Caco-2 (cell line): ENCODE measurements around the gene PRR15L. TPM values are rescaled to one million over a fixed set of nuclear protein-coding genes. Genes with fewer than 3 reads are reported as not detected.

Experiments used
- BruUV-seq: library from RNA; stranded (reverse); fragments of 400-500 nt; replicated peaks from 2 replicates; lab custom pipeline; 2021; lab: Mats Ljungman, UMichigan
- CTCF ChIA-PET: fragments of 300-600 bp; sonication (Branson Sonifier 250); formaldehyde crosslinking; loops from one replicate; lab custom pipeline; 2022; ENCODE audit warnings: antibody characterized with exemption; lab: Charles Lee
- POLR2A ChIA-PET: fragments of 300-600 bp; sonication (Branson Sonifier 250); formaldehyde crosslinking; loops from one replicate; lab custom pipeline; 2022; ENCODE audit warnings: antibody characterized with exemption; lab: Charles Lee
- DNase-seq, 2 experiments: peaks; one replicate each; pipeline versions ENCODE4 v3.0.0 to v3.0.0-alpha.2; 2020 to 2022
- H3K27me3 ChIP-seq: replicated peaks from 2 replicates; pipeline ENCODE4 v1.6.0; 2011; ENCODE audit warnings: low read length; ENCODE audit not compliant: control insufficient read depth, insufficient read depth
- H3K36me3 ChIP-seq: 2 replicates; pipeline ENCODE4 v1.5.1; 2011; ENCODE audit warnings: low read length; ENCODE audit not compliant: control insufficient read depth, insufficient read depth
- H3K4me1 ChIP-seq: fragments of 250-450 bp; sonication (Bioruptor Pico); 2 replicates; pipeline ENCODE4 v1.5.1; 2020; ENCODE audit warnings: mild to moderate bottlenecking
- H3K4me3 ChIP-seq: 2 replicates; pipeline ENCODE4 v1.5.1; 2011; ENCODE audit warnings: low read depth, mild to moderate bottlenecking, control low read depth, low read length
- H3K9me3 ChIP-seq: fragments of 250-450 bp; sonication (Bioruptor Pico); 2 replicates; pipeline ENCODE4 v1.5.1; 2020; ENCODE audit warnings: mild to moderate bottlenecking, moderate library complexity
- H3K27ac Mint-ChIP-seq: one replicate; pipeline ENCODE4 v1.8.0; 2022; ENCODE audit warnings: mixed read lengths; ENCODE audit not compliant: unreplicated experiment
- H3K27me3 Mint-ChIP-seq: one replicate; pipeline ENCODE4 v1.8.0; 2022; ENCODE audit warnings: mixed read lengths; ENCODE audit not compliant: insufficient read depth, unreplicated experiment
- H3K36me3 Mint-ChIP-seq: one replicate; pipeline ENCODE4 v1.8.0; 2022; ENCODE audit warnings: mild to moderate bottlenecking, mixed read lengths; ENCODE audit not compliant: insufficient read depth, unreplicated experiment
- H3K4me1 Mint-ChIP-seq: one replicate; pipeline ENCODE4 v1.8.0; 2022; ENCODE audit warnings: low read depth, mixed read lengths; ENCODE audit not compliant: unreplicated experiment
- H3K4me3 Mint-ChIP-seq: one replicate; pipeline ENCODE4 v1.8.0; 2022; ENCODE audit warnings: mild to moderate bottlenecking, moderate library complexity, mixed read lengths; ENCODE audit not compliant: unreplicated experiment
- H3K9me3 Mint-ChIP-seq: one replicate; pipeline ENCODE4 v1.8.0; 2022; ENCODE audit warnings: mixed read lengths; ENCODE audit not compliant: unreplicated experiment
- intact Hi-C: fragments of 100-400 bp; cut with micrococcal nuclease; formaldehyde crosslinking; loops from one replicate; pipeline ENCODE4 v1.10.0; 2022; ENCODE audit not compliant: unreplicated experiment
- total RNA-seq: library from RNA; stranded (reverse); gene quantifications from 2 replicates; pipeline ENCODE4 v1.2.3, GENCODE V29; 2022
- TF ChIP-seq, protein P1 (sequence below), 2 experiments: fragments of 200-600 bp in 1 of 2; IDR thresholded peaks; 1 replicate in 1 of 2; 2 replicates in 1 of 2; pipeline versions ENCODE4 v1.5.1 to v1.8.0; 2011 to 2022; ENCODE audit warnings: antibody characterized with exemption in 1 of 2, control low read depth in 1 of 2, inconsistent platforms in 1 of 2, low read depth in 1 of 2, low read length in 1 of 2, mild to moderate bottlenecking in 1 of 2, moderate library complexity in 1 of 2; ENCODE audit not compliant: insufficient read depth in 1 of 2, severe bottlenecking in 1 of 2, unreplicated experiment in 1 of 2

PRR15L gene
- total RNA-seq, 1 experiment from 2014 or later: 24.3 TPM

DNA sequence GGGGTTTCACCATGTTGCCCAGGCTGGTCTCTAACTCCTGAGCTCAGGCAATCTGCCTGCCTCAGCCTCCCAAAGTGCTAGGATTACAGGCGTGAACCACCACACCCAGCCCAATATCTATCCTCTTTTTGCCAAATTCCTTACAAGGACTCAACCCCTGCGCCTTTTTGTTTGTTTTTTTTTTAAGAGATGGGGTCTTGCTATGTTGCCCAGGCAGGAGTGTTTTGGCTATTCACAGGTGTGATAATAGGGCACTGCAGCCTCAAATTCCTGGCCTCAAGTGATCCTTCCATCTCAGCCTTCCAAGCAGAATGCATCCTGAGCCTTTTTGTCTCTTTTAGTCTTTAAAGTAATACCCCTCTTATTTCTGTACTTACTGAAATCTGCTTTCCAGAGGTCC, 44.6 kb downstream of the PRR15L start:
- no TSS peak for BruUV-seq
- Histone ChIP-seq H3K9me3 (no peaks in the 10 kb centered on the region), H3K4me1 (no peaks in the 10 kb centered on the region), H3K4me3 (no peak overlapping the region), H3K27me3 (no peaks in the 10 kb centered on the region), H3K36me3 (no peaks in the 10 kb centered on the region)
- no peaks in the 10 kb centered on the region for H3K4me1 Mint-ChIP-seq
- CTCF ChIA-PET: interaction anchor here (1.0 kb wide), 1 partner anchor 28 kb away, joined by 3 read pairs; the partner anchor contains the start of gene PNPO
- TF ChIP-seq, protein P1, sequence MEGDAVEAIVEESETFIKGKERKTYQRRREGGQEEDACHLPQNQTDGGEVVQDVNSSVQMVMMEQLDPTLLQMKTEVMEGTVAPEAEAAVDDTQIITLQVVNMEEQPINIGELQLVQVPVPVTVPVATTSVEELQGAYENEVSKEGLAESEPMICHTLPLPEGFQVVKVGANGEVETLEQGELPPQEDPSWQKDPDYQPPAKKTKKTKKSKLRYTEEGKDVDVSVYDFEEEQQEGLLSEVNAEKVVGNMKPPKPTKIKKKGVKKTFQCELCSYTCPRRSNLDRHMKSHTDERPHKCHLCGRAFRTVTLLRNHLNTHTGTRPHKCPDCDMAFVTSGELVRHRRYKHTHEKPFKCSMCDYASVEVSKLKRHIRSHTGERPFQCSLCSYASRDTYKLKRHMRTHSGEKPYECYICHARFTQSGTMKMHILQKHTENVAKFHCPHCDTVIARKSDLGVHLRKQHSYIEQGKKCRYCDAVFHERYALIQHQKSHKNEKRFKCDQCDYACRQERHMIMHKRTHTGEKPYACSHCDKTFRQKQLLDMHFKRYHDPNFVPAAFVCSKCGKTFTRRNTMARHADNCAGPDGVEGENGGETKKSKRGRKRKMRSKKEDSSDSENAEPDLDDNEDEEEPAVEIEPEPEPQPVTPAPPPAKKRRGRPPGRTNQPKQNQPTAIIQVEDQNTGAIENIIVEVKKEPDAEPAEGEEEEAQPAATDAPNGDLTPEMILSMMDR (IDR thresholded peaks at IDR 0.05; ENCODE audit: insufficient read depth in 1 of 2, low read depth in 1 of 2, low read length in 1 of 2, severe bottlenecking in 1 of 2, unreplicated experiment in 1 of 2): no peak
- no peaks in the 10 kb centered on the region for H3K9me3 Mint-ChIP-seq
- H3K36me3 Mint-ChIP-seq: peaks cover 17% of the 10 kb centered on the region
- DNase-seq: no peak
- no peaks in the 10 kb centered on the region for H3K27me3 Mint-ChIP-seq
- H3K27ac Mint-ChIP-seq: no peak overlapping the region
- POLR2A ChIA-PET: no interaction called here
- intact Hi-C loops: no loop called here
- H3K4me3 Mint-ChIP-seq: no peak overlapping the region

DNA sequence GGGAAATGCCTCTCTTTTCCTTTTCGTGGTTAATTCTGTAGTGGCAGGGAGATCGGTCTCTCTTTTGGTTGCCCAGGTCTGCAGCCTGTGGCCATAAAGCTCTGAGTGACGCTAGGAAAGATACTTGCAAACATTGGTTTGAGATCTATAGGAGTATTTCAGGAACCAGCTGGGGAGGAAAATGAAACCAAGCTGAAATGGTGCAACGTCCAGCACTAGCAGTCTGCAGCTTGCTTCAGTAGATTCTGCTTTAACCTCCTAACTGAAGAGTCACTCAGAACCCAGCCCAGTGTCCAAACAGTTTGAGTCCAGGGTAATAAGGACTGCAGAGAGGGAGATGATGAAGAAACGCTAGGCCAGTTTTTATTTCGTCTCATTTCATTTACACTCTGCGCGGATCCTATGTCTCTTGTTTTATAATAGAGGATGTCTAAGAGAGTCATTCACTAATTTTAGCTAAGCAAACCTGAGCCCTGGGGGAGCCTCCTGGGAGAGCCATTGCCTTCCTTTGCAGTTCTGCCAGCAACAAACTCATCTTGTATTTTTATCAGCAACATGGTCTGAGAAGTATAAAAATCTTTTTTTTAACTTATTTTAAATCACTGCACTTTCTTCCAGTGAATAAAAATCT, 49.6 kb downstream of the PRR15L start:
- H3K36me3 Mint-ChIP-seq: no peaks in the 10 kb centered on the region
- CTCF ChIA-PET: interaction anchor here (1.0 kb wide), 1 partner anchor 39 kb away, joined by 3 read pairs; no protein-coding TSS in a partner anchor
- H3K4me1 Mint-ChIP-seq: no peaks in the 10 kb centered on the region
- POLR2A ChIA-PET: interaction anchor here (0.6 to 1.0 kb wide), 2 partner anchors 13 to 34 kb away, joined by 3 to 5 read pairs; partner anchors contain the start of genes PNPO and SP2
- no peak overlapping the region for H3K27ac Mint-ChIP-seq
- Histone ChIP-seq H3K36me3 (0 out of 2 replicates have a peak, but pooled peaks cover 1% of the 10 kb centered on the region), H3K9me3 (no peaks in the 10 kb centered on the region), H3K4me1 (no peaks in the 10 kb centered on the region), H3K27me3 (no peaks in the 10 kb centered on the region), H3K4me3 (no peak overlapping the region)
- no peaks in the 10 kb centered on the region for H3K27me3 Mint-ChIP-seq
- H3K4me3 Mint-ChIP-seq: no peak overlapping the region
- no peak for DNase-seq
- BruUV-seq: no TSS peak
- H3K9me3 Mint-ChIP-seq: no peaks in the 10 kb centered on the region
- intact Hi-C loops: no loop called here
- TF ChIP-seq, protein P1 (IDR thresholded peaks at IDR 0.05; ENCODE audit: insufficient read depth in 1 of 2, low read depth in 1 of 2, low read length in 1 of 2, severe bottlenecking in 1 of 2, unreplicated experiment in 1 of 2): no peak

DNA sequence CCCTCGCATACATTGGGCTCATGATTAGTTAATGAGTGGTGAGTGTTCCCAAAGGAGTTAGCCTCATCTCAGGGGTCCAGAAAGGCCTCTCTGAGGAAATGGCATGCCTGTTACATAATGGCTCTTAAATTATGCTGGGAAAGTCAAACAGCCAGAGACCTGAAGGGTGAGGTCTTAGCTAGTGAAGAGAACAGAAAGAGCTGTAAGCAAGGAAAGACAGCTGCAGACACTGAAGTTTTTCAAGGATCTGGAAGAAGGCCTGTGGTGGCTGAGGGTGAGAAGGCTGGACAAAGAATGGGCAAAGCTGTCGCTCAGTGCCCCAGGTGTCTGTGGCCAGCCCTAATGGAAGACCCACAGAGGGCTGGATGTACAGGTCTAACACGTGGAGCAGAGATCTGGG, 51.2 kb downstream of the PRR15L start:
- CTCF ChIA-PET: no interaction called here
- BruUV-seq: no TSS peak

More for the DNA sequence above, 51.2 kb downstream of the PRR15L start:
- Mint-ChIP-seq H3K4me1 (no peaks in the 10 kb centered on the region), H3K27me3 (no peaks in the 10 kb centered on the region), H3K4me3 (no peak overlapping the region), H3K36me3 (no peaks in the 10 kb centered on the region), H3K9me3 (no peaks in the 10 kb centered on the region), H3K27ac (no peak overlapping the region)
- H3K4me1 ChIP-seq: no peaks in the 10 kb centered on the region
- intact Hi-C loops: no loop called here
- no peak overlapping the region for H3K4me3 ChIP-seq
- no peaks in the 10 kb centered on the region for H3K27me3 ChIP-seq
- TF ChIP-seq, protein P1 (IDR thresholded peaks at IDR 0.05; ENCODE audit: insufficient read depth in 1 of 2, low read depth in 1 of 2, low read length in 1 of 2, severe bottlenecking in 1 of 2, unreplicated experiment in 1 of 2): no peak
- POLR2A ChIA-PET: interaction anchor here (1.5 kb wide), 1 partner anchor 11 kb away, joined by 8 read pairs; the partner anchor contains the start of gene SP2
- H3K9me3 ChIP-seq: no peaks in the 10 kb centered on the region
- no peak for DNase-seq
- peaks cover 3% of the 10 kb centered on the region for H3K36me3 ChIP-seq
